Measurements from ENCODE around the gene GNAS-AS1.

DNA sequence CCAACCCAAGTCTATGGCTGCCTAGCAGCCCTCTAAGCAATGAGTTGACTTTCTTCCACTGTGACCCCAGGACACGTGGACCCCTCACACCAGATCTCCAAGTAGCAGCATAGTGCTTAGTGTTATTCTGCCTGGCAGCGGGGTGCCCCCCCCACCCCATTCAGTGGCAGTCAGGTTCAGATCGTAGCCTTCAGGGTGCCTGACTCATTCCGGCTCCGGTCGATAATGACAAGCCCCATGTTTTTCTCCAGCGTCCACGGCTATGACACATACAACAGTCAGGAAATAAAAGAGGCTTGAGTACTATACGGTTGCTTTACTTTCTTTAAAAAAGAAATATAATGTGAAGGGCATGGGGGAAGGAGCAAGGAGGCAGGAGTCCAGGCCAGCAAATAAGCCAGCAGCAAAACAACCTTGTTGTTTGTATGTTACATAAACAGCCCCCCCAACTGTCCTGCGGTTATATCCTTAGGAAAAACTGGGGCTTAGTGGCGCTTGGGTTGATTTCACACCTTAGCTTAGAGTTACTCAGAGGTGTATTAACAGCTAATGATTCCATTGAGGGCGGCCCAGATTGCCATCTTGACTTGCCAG lies 24.9 kb upstream of the GNAS-AS1 start:
- TF ChIP-seq, protein P1, sequence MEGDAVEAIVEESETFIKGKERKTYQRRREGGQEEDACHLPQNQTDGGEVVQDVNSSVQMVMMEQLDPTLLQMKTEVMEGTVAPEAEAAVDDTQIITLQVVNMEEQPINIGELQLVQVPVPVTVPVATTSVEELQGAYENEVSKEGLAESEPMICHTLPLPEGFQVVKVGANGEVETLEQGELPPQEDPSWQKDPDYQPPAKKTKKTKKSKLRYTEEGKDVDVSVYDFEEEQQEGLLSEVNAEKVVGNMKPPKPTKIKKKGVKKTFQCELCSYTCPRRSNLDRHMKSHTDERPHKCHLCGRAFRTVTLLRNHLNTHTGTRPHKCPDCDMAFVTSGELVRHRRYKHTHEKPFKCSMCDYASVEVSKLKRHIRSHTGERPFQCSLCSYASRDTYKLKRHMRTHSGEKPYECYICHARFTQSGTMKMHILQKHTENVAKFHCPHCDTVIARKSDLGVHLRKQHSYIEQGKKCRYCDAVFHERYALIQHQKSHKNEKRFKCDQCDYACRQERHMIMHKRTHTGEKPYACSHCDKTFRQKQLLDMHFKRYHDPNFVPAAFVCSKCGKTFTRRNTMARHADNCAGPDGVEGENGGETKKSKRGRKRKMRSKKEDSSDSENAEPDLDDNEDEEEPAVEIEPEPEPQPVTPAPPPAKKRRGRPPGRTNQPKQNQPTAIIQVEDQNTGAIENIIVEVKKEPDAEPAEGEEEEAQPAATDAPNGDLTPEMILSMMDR (IDR thresholded peaks at IDR 0.05): no peak
- no peak for TF ChIP-seq POLR2A (IDR thresholded peaks at IDR 0.05)
